HG02588 (cell line): Measurements from ENCODE around the gene GAP43.
"Not testable (repeated sequence)": the region's sequence is repeated elsewhere in the genome, so short reads cannot be mapped to it uniquely, and the experiment has no call there.

Source experiments
- ATAC-seq: cut with Tn5 transposase; IDR thresholded peaks from one replicate; pipeline ENCODE4 v1.9.1; 2021; ENCODE audit warnings: mild to moderate bottlenecking, moderate library complexity; ENCODE audit not compliant: unreplicated experiment

The GAP43 gene

DNA sequence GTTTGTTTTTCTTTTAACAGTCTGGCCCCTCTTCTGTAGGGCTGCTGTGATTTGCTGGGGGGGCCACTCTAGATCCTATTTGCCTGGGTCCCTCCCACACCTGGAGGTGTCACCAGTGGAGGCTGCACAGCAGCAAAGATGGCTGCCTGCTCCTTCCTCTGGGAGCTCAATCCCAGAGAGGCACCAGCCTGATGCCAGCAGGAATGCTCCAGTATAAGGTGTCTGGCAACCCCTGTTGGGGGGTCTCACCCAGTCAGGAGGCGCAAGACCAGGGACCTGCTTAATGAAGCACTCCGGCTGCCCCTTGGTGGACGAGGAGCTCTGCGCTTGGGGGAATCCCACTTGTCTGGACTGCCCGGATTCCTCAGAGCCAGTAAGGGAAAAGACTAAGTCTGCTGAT is 118.3 kb downstream of the GAP43 start:
- ATAC-seq: no peak

GRCh38 chr3:115744516-115744915 is 121.2 kb downstream of the GAP43 start:
- not testable (repeated sequence) for ATAC-seq

DNA sequence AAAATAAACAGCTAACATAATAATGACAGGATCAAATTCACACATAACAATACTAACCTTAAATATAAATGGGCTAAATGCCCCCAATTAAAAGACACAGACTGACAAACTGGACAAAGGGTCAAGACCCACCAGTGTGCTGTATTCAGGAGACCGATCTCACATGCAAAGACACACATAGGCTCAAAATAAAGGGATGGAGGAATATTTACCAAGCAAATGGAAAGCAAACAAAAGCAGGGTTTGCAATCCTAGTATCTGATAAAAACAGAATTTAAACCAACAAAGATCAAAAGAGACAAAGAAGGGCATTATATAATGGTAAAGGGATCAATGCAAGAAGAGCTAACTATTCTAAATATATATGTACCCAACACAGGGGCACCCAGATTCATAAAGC is 129.7 kb downstream of the GAP43 start:
- not testable (repeated sequence) for ATAC-seq

DNA sequence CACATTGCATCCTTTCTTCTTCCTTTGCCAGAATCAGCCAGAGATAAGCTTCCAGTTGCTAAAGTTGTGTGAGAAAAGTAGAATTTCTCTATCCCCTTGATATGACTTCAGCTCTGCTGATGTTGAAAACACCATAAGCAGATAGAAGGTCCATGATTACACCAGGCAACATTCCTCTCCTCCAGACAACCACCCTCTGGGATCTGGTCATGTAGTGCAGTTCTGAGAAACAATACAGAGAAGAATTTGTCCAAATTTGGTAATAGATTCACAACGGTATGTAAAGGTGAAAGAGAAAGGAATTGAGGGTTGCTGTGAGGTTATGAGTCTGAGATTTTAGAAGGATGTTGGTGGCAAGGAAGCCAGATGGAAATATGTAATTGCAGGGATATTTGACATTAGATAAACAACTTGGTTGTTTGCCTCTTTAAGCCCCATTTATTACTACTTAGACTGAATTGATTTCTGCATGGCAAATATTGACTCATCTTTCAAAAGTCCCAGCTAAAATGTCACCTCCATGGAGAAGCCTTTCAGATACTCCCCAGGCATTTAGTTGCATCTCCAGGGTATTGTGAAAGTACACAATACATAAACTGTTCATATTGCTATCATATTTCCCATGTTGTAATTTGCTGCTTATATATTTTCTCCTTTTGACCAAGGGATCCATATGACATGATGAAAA is 134.9 kb downstream of the GAP43 start:
- no peak for ATAC-seq

DNA sequence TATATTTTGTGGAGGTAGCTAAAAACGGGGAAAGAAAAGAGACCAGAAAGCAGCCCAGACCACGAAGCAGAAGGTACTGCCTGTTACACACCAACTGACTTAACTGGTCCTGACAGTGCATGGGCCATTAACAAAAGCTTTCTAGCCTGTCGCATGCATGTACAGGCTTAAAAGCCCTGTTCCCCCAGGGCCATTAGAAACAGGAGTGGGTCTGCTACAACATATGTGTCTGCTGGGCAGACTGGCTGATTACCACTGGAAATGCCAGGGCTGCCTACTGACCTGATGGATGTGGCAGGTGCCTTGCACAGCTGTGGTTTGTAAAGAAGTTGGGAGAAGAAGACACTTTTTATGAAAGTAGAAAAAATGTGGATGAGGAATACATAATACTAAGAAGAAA is 137.4 kb downstream of the GAP43 start:
- no peak for ATAC-seq

DNA sequence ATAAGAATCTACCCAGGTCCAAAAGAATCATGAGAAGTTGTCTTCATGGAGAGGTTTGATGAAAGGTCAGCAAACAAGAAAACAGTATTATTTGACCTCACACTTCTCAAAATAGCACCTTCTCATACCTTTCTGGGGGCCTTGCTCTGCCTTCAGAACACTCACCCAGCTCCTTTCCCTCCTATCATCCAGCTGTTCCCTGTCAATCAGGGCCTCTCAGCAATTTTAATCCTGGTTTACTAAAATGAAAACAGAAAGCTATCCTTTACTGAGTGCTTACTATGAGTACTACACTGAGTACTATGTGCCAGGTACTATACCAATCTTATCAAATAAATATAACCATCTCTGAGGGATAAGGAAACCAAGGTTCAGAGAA is 138.6 kb downstream of the GAP43 start:
- ATAC-seq: no peak

GRCh38 chr3:115766587-115767482 is 143.5 kb downstream of the GAP43 start:
- ATAC-seq: no peak

- ATAC-seq: no peak
Measured at GRCh38 chr3:115768661-115769060, 145.4 kb downstream of the GAP43 start.
